Measurements from ENCODE around the gene DMAC1.

DMAC1 gene

GRCh38 chr9:7785813-7786212 lies 13.8 kb downstream of the DMAC1 start:
- H3K4me3 ChIP-seq (ENCODE audit: low read depth, low read length), result no peak overlapping the region
- TF ChIP-seq, protein P1, sequence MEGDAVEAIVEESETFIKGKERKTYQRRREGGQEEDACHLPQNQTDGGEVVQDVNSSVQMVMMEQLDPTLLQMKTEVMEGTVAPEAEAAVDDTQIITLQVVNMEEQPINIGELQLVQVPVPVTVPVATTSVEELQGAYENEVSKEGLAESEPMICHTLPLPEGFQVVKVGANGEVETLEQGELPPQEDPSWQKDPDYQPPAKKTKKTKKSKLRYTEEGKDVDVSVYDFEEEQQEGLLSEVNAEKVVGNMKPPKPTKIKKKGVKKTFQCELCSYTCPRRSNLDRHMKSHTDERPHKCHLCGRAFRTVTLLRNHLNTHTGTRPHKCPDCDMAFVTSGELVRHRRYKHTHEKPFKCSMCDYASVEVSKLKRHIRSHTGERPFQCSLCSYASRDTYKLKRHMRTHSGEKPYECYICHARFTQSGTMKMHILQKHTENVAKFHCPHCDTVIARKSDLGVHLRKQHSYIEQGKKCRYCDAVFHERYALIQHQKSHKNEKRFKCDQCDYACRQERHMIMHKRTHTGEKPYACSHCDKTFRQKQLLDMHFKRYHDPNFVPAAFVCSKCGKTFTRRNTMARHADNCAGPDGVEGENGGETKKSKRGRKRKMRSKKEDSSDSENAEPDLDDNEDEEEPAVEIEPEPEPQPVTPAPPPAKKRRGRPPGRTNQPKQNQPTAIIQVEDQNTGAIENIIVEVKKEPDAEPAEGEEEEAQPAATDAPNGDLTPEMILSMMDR (IDR thresholded peaks at IDR 0.05; ENCODE audit: insufficient read depth, low read depth, low read length, missing control alignments), result no peak
- DNase-seq (ENCODE audit: low read depth), result no peak

GRCh38 chr9:7784472-7784871 lies 15.1 kb downstream of the DMAC1 start:
- no peak overlapping the region for H3K4me3 ChIP-seq (ENCODE audit: low read depth, low read length)
- no peak for DNase-seq (ENCODE audit: low read depth)
- TF ChIP-seq, protein P1 (IDR thresholded peaks at IDR 0.05; ENCODE audit: insufficient read depth, low read depth, low read length, missing control alignments), result no peak

DNA sequence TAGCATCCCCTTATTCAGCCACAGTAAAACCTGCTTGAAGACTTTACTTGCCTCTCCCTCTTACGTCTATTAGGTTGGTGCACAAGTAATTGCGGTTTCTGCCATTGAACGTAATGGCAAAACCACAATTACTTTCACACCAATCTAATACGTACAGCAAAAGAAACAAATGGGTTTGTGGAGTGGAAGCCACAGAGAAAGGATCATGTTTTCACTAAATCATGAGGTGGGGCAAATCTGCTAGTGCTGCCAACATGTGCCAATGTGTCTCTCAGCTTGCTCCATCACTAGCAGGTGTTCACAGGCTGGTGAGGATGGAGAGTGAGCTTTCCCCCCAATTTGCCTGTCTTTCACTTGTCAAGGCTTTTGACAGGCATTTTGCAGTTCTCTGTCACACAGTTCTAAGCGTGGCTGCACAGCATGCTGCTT lies 15.9 kb downstream of the DMAC1 start:
- TF ChIP-seq, protein P1 (IDR thresholded peaks at IDR 0.05; ENCODE audit: insufficient read depth, low read depth, low read length, missing control alignments), result no peak
- H3K4me3 ChIP-seq (ENCODE audit: low read depth, low read length), result no peak overlapping the region
- DNase-seq (ENCODE audit: low read depth), result no peak

- TF ChIP-seq, protein P1 (IDR thresholded peaks at IDR 0.05; ENCODE audit: insufficient read depth, low read depth, low read length, missing control alignments), result no peak
- no peak overlapping the region for H3K4me3 ChIP-seq (ENCODE audit: low read depth, low read length)
- DNase-seq (ENCODE audit: low read depth), result no peak
Measured at GRCh38 chr9:7782400-7783120, 17.0 kb downstream of the DMAC1 start.

- TF ChIP-seq, protein P1 (IDR thresholded peaks at IDR 0.05; ENCODE audit: insufficient read depth, low read depth, low read length, missing control alignments), result no peak
- DNase-seq (ENCODE audit: low read depth), result no peak
- H3K4me3 ChIP-seq (ENCODE audit: low read depth, low read length), result no peak overlapping the region
Measured at GRCh38 chr9:7780261-7780988, 19.2 kb downstream of the DMAC1 start.

DNA sequence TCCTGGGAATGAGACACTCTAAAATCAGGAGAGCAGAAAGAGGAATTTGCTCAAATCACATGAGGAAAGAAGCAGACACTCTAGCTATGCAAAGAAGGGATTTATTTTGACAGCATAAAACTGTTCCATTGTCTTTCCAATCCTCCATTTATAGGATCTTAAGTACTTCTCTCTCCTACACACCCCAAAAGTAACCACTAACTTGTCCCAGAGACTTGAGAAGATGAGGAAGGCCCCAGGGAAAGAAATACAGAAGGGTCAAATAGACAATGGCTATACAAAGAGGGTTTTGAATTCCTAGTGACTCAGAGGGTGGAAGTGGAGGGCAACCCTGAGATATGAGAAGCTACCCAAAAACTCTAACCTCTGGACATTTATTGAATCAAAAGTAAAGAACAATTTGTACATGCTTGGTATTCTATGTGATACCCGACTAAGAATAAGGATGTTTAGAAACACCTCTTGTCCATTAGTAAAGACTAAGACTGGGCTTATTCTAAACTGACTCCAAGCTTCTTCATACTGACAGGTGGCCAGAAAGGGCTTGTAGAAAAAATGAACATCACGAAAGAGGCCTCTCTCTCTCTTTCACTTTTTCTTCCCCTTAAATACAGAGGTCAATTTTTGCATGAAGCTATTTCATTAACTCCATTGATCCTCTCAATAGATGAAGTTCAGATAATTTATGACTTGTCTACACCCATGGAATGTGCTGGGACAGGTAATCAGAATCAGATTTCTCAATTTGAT lies 20.6 kb downstream of the DMAC1 start:
- DNase-seq (ENCODE audit: low read depth), result no peak
- TF ChIP-seq, protein P1 (IDR thresholded peaks at IDR 0.05; ENCODE audit: insufficient read depth, low read depth, low read length, missing control alignments), result no peak
- no peak overlapping the region for H3K4me3 ChIP-seq (ENCODE audit: low read depth, low read length)

All from GM12865 (cell line).